SK-N-SH treated with all-trans-retinoic acid at 6 μM for 48 hours (cell line): ENCODE data around the gene OR2AP1.
"Not testable (repeated sequence)": the region's sequence is repeated elsewhere in the genome, so short reads cannot be mapped to it uniquely, and the experiment has no call there.

Experiments
- ATAC-seq: fragments of 200-7000 bp; cut with Tn5 transposase; 3 replicates; pipeline ENCODE4 v1.9.1; 2020; ENCODE audit warnings: mild to moderate bottlenecking, moderate library complexity
- BACH2 ChIP-seq: fragments of 250-450 bp; sonication (Bioruptor Pico); IDR thresholded peaks from 2 replicates; pipeline ENCODE4 v1.9.0; 2021; ENCODE audit warnings: mild to moderate bottlenecking, borderline replicate concordance
- CSDC2 ChIP-seq: fragments of 250-450 bp; sonication (Bioruptor Pico); IDR thresholded peaks from 2 replicates; pipeline ENCODE4 v1.5.0; 2020; ENCODE audit warnings: mild to moderate bottlenecking, moderate library complexity
- GLIS3 ChIP-seq: fragments of 250-450 bp; sonication (Bioruptor Pico); IDR thresholded peaks from 2 replicates; pipeline ENCODE4 v1.5.0; 2020; ENCODE audit warnings: mild to moderate bottlenecking, moderate library complexity
- ISL1 ChIP-seq: fragments of 250-450 bp; sonication (Bioruptor Pico); IDR thresholded peaks from 2 replicates; pipeline ENCODE4 v2.1.2; 2022; ENCODE audit warnings: mild to moderate bottlenecking, moderate library complexity
- OSR1 ChIP-seq: fragments of 250-450 bp; sonication (Bioruptor Pico); IDR thresholded peaks from 2 replicates; pipeline ENCODE4 v1.8.0; 2022; ENCODE audit warnings: moderate library complexity, mild to moderate bottlenecking, inconsistent platforms
- PPARA ChIP-seq: fragments of 250-450 bp; sonication (Bioruptor Pico); IDR thresholded peaks from 2 replicates; pipeline ENCODE4 v1.5.0; 2020; ENCODE audit warnings: mild to moderate bottlenecking, borderline replicate concordance
- RARB ChIP-seq: fragments of 250-450 bp; sonication (Bioruptor Pico); IDR thresholded peaks from 2 replicates; pipeline ENCODE4 v1.8.0; 2021; ENCODE audit warnings: mild to moderate bottlenecking, moderate library complexity
- TCF4 ChIP-seq: fragments of 250-450 bp; sonication (Bioruptor Pico); IDR thresholded peaks from 2 replicates; pipeline ENCODE4 v1.8.0; 2021; ENCODE audit warnings: mild to moderate bottlenecking, moderate library complexity, borderline replicate concordance
- TOX ChIP-seq: fragments of 250-450 bp; sonication (Bioruptor Pico); IDR thresholded peaks from 2 replicates; pipeline ENCODE4 v1.8.0; 2021; ENCODE audit warnings: mild to moderate bottlenecking, moderate library complexity, borderline replicate concordance
- ZC3H10 ChIP-seq: fragments of 250-450 bp; sonication (Bioruptor Pico); IDR thresholded peaks from 2 replicates; pipeline ENCODE4 v1.5.1; 2021; ENCODE audit warnings: mild to moderate bottlenecking, moderate library complexity
- ZFP3 ChIP-seq: fragments of 250-450 bp; sonication (Bioruptor Pico); IDR thresholded peaks from 2 replicates; pipeline ENCODE4 v1.5.0; 2020; ENCODE audit warnings: mild to moderate bottlenecking, moderate library complexity
- ZFP30 ChIP-seq: fragments of 450-650 bp; formaldehyde crosslinking; IDR thresholded peaks from 2 replicates; pipeline ENCODE4 v1.5.0; 2022; ENCODE audit warnings: mild to moderate bottlenecking, moderate library complexity
- ZNF565 ChIP-seq: fragments of 450-650 bp; formaldehyde crosslinking; conservative IDR thresholded peaks from 2 replicates; pipeline ENCODE4 v1.5.0; 2020; ENCODE audit warnings: low read depth, mild to moderate bottlenecking, moderate library complexity
- ZNF70 ChIP-seq: fragments of 450-650 bp; formaldehyde crosslinking; IDR thresholded peaks from 2 replicates; pipeline ENCODE4 v1.5.0; 2020; ENCODE audit warnings: mild to moderate bottlenecking, moderate library complexity
- ZNF8 ChIP-seq: fragments of 450-650 bp; formaldehyde crosslinking; IDR thresholded peaks from 2 replicates; pipeline ENCODE4 v1.5.0; 2020; ENCODE audit warnings: mild to moderate bottlenecking, moderate library complexity
- TF ChIP-seq, protein P1 (sequence below): fragments of 250-450 bp; sonication (Bioruptor Pico); IDR thresholded peaks from 2 replicates; pipeline ENCODE4 v1.8.0; 2021; ENCODE audit warnings: low read depth, mild to moderate bottlenecking, moderate library complexity, borderline replicate concordance
- TF ChIP-seq, protein P2 (sequence below): fragments of 250-450 bp; sonication (Bioruptor Pico); IDR thresholded peaks from 2 replicates; pipeline ENCODE4 v1.5.0; 2020; ENCODE audit warnings: mild to moderate bottlenecking, moderate library complexity
- TF ChIP-seq, protein P3 (sequence below): fragments of 250-450 bp; sonication (Bioruptor Pico); IDR thresholded peaks from 2 replicates; pipeline ENCODE4 v1.5.1; 2020; ENCODE audit warnings: low read depth, mild to moderate bottlenecking, moderate library complexity
- TF ChIP-seq, protein P4 (sequence below): fragments of 250-450 bp; sonication (Bioruptor Pico); IDR thresholded peaks from 2 replicates; pipeline ENCODE4 v1.5.1; 2021; ENCODE audit warnings: mild to moderate bottlenecking, moderate library complexity
- TF ChIP-seq, protein P5 (sequence below): fragments of 250-450 bp; sonication (Bioruptor Pico); IDR thresholded peaks from 2 replicates; pipeline ENCODE4 v1.8.0; 2020; ENCODE audit warnings: mild to moderate bottlenecking, moderate library complexity, borderline replicate concordance

The OR2AP1 gene

DNA sequence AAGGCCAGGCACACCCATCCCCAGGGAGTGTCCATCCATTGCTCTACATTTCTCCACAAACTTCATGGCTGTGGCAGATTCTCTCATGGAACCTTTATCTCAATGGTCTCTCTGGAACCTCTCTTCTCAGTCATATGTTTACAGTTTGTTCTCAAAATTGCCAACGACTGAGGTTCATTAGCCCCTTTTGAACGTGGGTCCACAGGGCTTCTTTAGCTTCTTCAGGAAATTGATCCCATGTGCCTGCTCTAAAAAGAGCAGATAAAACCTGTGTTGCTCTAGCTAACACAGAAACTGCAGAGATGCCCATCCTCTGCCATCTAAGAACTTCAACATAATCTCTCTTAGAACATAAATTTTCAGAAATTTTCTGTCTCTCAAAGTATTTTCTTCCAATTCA, 23.0 kb upstream of the OR2AP1 start, which contains the start of gene OR6C4 (continued):
- TF ChIP-seq, protein P1, sequence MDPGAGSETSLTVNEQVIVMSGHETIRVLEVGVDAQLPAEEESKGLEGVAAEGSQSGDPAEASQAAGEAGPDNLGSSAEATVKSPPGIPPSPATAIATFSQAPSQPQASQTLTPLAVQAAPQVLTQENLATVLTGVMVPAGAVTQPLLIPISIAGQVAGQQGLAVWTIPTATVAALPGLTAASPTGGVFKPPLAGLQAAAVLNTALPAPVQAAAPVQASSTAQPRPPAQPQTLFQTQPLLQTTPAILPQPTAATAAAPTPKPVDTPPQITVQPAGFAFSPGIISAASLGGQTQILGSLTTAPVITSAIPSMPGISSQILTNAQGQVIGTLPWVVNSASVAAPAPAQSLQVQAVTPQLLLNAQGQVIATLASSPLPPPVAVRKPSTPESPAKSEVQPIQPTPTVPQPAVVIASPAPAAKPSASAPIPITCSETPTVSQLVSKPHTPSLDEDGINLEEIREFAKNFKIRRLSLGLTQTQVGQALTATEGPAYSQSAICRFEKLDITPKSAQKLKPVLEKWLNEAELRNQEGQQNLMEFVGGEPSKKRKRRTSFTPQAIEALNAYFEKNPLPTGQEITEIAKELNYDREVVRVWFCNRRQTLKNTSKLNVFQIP (CRISPR knock-in tag), result no peak
- TF ChIP-seq CSDC2 (CRISPR knock-in tag) (no peak), TOX (no peak), ZNF70 (CRISPR knock-in tag) (no peak), PPARA (no peak), GLIS3 (CRISPR knock-in tag) (no peak), ZNF8 (no peak)

DNA sequence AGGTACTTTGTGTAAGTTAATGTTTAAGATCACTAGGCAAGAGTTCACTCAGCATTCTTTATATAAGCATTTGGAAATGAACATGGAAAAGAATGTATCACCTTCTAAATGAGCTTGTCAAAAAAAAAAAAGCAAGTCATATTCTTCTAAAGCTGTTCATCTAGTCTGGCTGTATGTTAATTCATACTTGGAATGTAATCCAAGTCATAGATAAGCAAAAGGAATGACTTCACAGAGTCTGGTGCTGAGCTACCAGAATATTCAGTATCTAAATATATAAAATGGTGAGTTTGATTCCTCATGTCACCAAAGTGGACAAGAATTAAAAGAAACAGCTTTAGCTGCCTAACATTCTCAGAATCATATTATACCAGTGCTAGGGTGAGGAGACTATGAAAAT, 18.0 kb upstream of the OR2AP1 start:
- TF ChIP-seq ZFP3 (CRISPR knock-in tag), result no peak
- TF ChIP-seq ZFP30, result no peak
- TF ChIP-seq, protein P2, sequence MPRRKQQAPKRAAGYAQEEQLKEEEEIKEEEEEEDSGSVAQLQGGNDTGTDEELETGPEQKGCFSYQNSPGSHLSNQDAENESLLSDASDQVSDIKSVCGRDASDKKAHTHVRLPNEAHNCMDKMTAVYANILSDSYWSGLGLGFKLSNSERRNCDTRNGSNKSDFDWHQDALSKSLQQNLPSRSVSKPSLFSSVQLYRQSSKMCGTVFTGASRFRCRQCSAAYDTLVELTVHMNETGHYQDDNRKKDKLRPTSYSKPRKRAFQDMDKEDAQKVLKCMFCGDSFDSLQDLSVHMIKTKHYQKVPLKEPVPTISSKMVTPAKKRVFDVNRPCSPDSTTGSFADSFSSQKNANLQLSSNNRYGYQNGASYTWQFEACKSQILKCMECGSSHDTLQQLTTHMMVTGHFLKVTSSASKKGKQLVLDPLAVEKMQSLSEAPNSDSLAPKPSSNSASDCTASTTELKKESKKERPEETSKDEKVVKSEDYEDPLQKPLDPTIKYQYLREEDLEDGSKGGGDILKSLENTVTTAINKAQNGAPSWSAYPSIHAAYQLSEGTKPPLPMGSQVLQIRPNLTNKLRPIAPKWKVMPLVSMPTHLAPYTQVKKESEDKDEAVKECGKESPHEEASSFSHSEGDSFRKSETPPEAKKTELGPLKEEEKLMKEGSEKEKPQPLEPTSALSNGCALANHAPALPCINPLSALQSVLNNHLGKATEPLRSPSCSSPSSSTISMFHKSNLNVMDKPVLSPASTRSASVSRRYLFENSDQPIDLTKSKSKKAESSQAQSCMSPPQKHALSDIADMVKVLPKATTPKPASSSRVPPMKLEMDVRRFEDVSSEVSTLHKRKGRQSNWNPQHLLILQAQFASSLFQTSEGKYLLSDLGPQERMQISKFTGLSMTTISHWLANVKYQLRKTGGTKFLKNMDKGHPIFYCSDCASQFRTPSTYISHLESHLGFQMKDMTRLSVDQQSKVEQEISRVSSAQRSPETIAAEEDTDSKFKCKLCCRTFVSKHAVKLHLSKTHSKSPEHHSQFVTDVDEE, result no peak
- no peak for TF ChIP-seq OSR1 (CRISPR knock-in tag)
- TF ChIP-seq ZNF70 (CRISPR knock-in tag), result no peak
- TF ChIP-seq, protein P3, sequence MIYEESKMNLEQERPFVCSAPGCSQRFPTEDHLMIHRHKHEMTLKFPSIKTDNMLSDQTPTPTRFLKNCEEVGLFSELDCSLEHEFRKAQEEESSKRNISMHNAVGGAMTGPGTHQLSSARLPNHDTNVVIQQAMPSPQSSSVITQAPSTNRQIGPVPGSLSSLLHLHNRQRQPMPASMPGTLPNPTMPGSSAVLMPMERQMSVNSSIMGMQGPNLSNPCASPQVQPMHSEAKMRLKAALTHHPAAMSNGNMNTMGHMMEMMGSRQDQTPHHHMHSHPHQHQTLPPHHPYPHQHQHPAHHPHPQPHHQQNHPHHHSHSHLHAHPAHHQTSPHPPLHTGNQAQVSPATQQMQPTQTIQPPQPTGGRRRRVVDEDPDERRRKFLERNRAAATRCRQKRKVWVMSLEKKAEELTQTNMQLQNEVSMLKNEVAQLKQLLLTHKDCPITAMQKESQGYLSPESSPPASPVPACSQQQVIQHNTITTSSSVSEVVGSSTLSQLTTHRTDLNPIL (CRISPR knock-in tag), result no peak
- no peak for TF ChIP-seq ZC3H10 (CRISPR knock-in tag)
- no peak for TF ChIP-seq BACH2 (CRISPR knock-in tag)
- TF ChIP-seq, protein P4, sequence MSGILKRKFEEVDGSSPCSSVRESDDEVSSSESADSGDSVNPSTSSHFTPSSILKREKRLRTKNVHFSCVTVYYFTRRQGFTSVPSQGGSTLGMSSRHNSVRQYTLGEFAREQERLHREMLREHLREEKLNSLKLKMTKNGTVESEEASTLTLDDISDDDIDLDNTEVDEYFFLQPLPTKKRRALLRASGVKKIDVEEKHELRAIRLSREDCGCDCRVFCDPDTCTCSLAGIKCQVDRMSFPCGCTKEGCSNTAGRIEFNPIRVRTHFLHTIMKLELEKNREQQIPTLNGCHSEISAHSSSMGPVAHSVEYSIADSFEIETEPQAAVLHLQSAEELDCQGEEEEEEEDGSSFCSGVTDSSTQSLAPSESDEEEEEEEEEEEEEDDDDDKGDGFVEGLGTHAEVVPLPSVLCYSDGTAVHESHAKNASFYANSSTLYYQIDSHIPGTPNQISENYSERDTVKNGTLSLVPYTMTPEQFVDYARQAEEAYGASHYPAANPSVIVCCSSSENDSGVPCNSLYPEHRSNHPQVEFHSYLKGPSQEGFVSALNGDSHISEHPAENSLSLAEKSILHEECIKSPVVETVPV (CRISPR knock-in tag), result no peak
- TF ChIP-seq TCF4 (CRISPR knock-in tag), result no peak
- TF ChIP-seq PPARA, result no peak
- TF ChIP-seq CSDC2 (CRISPR knock-in tag), result no peak
- no peak for TF ChIP-seq RARB (CRISPR knock-in tag)
- TF ChIP-seq, protein P5, sequence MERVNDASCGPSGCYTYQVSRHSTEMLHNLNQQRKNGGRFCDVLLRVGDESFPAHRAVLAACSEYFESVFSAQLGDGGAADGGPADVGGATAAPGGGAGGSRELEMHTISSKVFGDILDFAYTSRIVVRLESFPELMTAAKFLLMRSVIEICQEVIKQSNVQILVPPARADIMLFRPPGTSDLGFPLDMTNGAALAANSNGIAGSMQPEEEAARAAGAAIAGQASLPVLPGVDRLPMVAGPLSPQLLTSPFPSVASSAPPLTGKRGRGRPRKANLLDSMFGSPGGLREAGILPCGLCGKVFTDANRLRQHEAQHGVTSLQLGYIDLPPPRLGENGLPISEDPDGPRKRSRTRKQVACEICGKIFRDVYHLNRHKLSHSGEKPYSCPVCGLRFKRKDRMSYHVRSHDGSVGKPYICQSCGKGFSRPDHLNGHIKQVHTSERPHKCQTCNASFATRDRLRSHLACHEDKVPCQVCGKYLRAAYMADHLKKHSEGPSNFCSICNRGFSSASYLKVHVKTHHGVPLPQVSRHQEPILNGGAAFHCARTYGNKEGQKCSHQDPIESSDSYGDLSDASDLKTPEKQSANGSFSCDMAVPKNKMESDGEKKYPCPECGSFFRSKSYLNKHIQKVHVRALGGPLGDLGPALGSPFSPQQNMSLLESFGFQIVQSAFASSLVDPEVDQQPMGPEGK, result no peak
- TF ChIP-seq ZNF8, result no peak
- TF ChIP-seq ISL1 (CRISPR knock-in tag), result no peak
- no peak for TF ChIP-seq ZNF565 (CRISPR knock-in tag)
- no peak for ATAC-seq

DNA sequence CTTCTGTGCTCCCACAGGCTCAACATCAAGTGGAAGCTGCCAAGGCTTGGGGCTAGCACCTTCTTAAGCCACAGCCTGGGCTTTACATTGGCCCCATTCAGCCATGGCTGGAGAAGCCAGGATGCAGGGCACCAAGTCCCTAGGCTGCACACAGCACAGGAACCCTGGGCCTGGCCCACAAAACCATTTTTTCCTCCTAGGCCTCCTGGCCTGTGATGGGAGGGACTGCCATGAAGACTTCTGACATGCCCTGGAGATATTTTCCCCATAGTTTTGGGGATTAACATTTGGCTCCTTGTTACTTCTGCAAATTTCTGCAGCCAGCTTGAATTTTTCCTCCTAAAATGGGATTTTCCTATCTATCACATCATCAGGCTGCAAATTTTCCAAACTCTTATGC, 2.2 kb upstream of the OR2AP1 start:
- ATAC-seq, result not testable (repeated sequence)

DNA sequence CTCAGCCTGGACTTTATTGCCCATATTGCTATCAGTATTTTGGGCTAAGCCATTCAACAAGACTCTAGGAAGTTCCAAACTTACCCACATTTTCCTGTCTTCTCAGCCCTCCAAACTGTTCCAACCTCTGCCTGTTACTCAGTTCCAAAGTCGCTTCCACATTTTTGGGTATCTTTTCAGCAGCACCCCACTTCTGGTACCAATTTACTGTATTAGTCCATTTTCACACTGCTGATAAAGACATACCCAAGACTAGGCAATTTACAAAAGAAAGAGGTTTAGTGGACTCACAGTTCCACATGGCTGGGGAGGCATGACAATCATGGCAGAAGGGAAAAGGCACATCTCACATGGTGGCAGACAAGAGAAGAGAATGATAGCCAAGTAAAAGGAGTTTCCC, 1.6 kb upstream of the OR2AP1 start:
- not testable (repeated sequence) for ATAC-seq

DNA sequence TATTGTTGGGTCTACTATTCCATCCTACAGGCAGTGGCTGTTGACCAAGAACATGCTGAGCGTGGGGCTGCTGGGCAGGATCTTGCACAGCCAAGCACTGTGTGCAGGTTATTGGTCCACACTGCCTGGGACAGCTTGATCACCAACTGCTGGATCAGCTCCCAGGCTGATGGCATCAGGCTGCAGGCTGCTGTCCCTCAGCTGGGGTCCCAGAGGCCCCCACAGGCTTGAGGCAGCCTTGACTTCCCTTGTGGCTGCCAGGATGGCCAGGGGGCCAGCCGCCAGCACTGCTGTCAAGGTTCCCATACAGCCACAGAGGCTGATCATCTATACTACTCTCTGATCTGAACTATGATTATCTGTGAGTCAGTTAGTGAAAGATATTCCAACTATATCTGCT, 9.8 kb downstream of the OR2AP1 start:
- TF ChIP-seq OSR1 (CRISPR knock-in tag) (no peak), TOX (no peak), BACH2 (CRISPR knock-in tag) (no peak)
- ATAC-seq, result no peak
